HL-60/S4 treated with retinoic acid at 250 ng/mL for 4 days and 3 days (cell line): ENCODE data around the gene SEBOX.

Experiments used
- in situ Hi-C: fragments of 300-500 bp; cut with MboI; formaldehyde crosslinking; loops from 2 replicates; pipeline ENCODE4 v1.7.0; 2022; ENCODE audit warnings: low sequenced_read_pairs

The SEBOX gene

DNA sequence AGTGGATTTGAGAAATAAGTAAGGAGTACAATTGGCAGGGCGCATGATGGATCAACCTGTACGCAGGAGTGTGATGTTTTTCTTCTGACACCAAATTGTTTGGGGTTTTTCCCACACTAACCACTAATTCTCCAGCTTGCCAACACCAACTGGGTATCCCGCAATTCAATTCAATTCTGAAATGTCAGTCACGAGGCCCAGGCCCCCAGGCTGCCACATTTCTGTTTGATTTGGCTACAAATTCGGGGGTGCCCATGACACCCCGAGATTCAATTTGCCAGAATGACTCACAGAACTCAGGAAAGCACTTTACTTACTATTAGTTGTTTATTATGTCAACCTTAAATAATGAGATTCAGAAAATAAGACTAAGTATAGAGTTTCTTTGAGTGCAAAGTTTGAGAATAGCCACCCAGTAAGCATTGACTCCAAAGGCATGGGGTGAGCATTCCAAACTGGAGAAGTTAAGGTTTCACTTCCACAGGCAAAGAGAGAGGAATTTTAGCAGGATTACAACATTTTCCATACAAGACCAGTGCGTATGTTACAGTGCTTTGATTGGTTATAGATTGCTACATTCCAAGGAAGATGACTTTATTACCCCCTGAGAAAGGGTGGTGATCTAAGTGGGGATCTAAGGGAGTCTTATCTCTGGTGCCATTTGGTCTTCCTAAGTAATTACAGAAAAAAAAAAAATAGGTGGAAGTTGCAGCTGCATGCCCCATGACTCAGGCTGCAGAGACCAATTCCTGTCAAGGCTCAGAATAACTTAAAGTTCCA is 29.5 kb upstream of the SEBOX start:
- in situ Hi-C loops: no loop called here

DNA sequence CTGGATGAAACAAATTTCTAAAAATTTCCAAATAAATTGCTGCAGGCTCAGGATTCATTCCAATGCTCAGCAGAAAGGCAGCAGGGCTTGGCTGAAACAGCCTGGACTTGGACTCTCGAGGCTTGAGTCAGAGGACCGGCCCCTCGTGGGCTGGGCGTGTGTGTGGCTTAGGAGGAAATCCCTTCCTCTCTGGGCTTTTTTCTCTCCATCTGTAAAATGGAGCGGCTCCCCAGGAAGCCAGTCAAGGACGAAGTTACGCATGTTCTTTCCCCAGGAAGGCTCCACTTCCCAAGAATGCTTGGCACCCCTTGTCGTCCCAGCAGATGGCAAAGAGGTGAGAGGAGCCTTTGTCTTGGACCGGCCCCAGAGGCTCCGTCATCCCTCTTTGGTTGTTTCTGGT is 27.5 kb upstream of the SEBOX start:
- in situ Hi-C loops: no loop called here

DNA sequence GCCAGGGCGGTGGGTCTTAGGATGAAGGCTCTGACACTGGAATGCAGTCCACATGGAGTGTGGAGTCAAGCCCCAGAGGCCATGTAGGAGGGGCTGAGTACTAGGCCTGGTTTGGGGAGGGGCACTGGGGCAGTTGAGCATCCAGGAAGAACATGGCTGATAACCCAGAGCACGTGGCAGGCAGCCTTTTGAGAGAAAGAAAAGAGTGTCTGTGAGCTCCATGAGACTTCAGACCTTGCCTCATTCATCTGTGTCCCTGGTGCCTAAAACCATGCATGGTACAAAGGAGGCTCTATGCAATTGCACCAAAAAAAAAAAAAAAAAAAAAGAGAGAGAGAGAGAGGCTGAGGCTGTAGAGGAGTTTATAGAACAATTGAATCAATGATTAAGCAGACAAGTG is 26.4 kb upstream of the SEBOX start:
- in situ Hi-C loops: no loop called here

DNA sequence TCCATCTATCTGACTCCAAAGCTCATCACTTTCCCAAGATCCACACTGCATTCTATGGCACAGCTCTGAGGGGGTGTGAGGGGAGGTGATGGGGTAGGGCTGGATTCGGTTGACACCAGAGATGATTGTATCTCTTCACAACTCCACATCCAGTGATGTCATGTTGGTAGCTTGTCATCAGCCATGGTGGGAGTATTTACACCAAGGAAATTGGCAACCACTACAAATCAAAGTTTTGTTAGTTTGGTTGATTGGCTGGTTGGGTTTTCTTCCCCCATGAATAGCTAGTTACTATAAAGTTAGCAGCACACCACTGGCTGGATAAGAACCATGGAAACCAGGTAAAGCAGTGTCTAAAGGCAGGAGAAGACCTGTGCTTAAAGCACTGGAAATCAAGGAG is 26.0 kb upstream of the SEBOX start:
- in situ Hi-C loops: no loop called here

DNA sequence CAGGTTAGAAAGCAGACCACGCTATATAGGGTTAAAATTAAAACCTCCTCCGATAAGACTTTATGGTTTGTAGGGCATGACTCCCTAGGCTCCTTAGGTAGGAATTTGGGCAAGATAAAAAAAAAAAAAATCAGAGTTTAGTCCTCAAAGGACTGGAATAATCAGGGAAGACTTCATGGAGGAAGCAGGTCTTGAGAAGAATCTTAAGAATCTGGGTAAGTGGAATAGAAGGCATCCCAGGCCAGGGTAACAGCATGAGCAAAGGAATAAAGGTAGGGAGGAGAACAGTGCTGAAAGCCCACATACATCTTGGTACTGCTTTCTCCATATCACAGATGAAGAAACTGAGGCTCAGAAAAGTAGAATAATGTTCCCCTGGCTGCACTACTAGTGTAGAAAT is 25.6 kb upstream of the SEBOX start:
- in situ Hi-C loops: no loop called here

DNA sequence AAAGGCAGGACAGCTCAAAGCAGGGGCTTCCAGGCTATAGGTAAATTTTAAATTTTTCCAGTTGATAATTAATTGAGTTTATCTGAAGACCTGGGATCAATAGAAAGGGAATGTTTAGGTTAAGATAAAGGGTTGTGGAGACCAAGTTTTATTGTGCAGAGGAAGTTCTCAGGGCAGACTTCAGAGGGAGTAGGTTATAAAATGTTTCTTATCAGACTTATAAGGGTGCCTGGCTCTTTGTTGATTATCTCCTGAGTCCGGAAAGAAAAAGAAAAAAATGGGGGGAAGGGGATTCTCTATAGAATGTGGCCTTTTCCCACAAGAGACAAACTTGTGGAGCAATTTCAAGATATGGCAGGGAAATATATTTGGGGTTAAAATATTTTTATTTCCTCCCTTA is 25.1 kb upstream of the SEBOX start:
- in situ Hi-C loops: no loop called here

DNA sequence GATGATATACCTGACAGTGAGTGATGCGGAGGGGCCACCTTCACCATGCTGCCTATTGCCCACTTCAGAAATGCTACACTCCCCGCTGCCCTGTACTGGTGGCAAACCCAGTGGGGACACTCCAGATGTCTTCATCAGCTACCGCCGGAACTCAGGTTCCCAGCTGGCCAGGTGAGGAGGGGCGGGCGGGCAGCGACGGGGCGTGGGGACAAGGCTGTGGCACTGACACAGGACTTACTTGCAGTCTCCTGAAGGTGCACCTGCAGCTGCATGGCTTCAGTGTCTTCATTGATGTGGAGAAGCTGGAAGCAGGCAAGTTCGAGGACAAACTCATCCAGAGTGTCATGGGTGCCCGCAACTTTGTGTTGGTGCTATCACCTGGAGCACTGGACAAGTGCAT is 23.1 kb upstream of the SEBOX start:
- in situ Hi-C loops: no loop called here

DNA sequence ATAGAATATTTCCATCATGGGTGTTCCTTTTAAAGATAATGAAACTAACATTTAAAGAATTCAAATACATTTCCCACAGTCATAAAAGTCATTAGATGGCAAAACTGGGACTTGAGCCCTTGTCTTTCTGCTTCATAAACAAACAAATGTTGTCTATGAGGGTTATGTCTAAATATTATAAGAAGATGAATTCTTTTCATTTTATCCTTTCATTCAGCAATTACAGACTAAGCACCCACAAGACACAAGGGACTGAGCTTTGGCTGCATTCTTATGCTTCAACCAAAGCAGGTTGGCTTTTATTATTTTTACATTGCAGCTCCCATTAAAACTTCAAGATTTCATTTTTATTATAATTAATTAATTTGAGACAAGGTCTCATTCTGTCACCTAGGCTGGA is 21.4 kb upstream of the SEBOX start:
- in situ Hi-C loops: no loop called here

DNA sequence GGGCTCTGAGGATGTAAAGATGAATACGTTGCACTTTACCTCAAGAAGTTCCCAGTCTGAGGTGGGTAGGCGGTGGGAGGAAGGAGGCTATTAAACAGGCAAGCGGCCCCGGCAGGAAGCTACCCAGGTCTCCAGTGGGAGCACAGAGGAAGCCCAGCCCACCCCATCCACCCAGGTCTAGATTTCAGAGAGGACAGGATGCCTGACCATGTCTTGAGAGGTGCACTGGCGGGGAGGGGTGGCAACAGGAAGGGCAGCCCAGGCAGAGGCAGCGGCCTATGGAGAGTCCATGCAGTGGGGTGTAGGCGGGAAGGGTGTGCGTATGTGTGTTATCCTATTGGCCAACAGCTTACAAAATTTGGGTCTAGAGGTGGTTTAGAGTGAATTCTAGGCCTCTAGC is 20.4 kb upstream of the SEBOX start:
- in situ Hi-C loops: no loop called here

DNA sequence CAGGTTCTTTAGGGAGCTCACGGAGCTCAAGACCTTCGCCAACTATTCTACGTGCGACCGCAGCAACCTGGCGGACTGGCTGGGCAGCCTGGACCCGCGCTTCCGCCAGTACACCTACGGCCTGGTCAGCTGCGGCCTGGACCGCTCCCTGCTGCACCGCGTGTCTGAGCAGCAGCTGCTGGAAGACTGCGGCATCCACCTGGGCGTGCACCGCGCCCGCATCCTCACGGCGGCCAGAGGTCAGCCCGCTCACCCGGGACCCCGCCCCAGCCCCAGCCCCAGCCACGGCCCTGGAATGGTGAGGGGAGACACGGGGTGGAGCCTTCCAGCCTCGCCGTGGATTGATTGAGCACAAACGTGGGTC is 20.0 kb upstream of the SEBOX start:
- in situ Hi-C loops: no loop called here

DNA sequence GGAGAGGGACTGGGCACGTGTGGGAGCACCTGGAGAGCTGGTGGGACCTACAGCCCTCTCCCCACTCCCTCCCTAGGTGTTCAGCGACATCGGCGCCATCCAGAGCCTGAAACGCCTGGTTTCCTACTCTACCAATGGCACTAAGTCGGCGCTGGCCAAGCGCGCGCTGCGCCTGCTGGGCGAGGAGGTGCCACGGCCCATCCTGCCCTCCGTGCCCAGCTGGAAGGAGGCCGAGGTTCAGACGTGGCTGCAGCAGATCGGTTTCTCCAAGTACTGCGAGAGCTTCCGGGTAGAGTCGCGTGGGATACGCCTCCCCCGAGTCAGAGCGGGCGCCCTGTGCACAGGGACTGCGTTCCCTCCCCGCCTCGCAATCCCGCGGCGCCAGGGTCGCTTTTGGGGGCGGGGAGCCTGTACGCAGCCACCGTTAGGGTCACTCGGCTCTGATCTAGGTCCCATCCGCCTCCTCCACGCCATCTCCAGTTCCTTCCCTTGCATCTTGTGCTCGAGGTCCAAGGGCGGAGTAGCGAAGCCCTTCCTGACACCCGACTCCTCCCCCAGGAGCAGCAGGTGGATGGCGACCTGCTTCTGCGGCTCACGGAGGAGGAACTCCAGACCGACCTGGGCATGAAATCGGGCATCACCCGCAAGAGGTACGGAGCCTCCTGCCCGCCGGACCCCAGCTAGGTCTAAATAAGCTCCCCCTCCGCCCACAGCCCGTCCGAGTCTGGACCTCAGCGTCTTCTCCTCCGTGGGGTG is 19.5 kb upstream of the SEBOX start:
- in situ Hi-C loops: no loop called here

DNA sequence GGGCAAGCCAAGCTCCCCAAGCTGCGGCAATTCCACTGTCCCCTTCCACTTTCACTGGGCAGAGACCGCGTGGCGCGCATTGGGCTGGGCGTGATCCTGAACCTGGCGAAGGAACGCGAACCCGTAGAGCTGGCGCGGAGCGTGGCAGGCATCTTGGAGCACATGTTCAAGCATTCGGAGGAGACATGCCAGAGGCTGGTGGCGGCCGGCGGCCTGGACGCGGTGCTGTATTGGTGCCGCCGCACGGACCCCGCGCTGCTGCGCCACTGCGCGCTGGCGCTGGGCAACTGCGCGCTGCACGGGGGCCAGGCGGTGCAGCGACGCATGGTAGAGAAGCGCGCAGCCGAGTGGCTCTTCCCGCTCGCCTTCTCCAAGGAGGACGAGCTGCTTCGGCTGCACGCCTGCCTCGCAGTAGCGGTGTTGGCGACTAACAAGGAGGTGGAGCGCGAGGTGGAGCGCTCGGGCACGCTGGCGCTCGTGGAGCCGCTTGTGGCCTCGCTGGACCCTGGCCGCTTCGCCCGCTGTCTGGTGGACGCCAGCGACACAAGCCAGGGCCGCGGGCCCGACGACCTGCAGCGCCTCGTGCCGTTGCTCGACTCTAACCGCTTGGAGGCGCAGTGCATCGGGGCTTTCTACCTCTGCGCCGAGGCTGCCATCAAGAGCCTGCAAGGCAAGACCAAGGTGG is 16.3 kb upstream of the SEBOX start:
- in situ Hi-C loops: no loop called here

DNA sequence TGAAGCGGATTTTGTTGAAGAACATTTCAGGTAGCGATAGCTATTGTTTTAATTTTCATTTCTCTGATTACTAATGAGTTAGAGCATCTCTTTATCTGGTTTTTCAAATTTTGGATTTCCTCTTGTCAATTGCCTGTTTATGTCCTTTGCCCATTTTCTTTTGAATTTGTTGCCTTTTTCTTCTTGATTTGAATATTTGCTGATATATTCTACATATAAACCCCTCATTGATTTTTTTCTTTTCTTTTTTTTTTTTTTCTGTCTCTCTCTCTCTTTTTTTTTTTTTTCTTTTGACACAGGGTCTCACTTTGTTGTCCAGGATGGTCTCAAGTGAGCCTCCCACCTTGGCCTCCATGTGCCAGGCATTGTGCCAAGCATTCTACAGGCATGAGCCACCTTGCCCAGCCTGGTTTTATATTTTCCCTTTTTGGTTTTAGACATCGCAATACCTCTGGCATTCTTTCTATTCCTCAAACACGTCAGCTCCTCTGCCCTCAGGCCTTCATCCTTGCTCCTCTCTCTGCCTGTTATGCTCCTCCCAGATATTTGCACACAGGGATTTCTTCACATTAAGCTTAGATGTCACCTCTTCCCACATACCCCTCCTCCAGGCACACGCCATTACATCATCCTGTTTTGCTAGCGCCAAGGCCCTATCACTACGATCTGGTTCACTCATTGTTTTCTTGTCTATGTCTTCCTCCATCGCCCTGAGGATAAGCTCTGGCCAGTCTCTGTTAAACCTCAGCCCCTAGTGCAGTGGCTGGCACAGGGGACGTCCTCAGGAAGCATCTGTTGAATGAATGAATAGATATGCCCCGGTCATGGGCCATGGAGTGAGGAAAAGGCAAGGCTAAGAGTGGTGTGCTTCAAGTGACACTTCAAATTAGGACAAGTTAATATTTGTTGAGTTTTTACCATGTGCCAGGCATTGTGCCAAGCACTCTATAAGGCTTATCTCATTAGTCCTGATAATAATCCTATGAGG is 15.1 kb upstream of the SEBOX start:
- in situ Hi-C loops: no loop called here

DNA sequence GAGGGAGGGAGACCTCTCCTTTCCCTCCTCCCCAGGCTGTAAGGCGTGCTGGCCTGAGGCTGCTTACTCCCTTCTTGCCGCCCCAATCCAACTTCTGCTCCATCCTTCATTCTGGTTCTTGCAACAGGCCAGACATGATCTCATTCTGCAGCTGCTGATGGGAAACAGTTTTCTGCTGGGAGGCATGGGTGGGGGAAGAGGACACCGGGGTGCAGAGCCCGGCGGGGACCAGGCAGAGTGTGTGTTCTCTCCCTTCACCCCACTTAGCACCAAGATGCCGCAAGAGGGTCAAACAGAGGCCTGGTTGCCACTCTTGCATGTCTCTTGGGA is 7.9 kb upstream of the SEBOX start:
- in situ Hi-C loops: no loop called here

DNA sequence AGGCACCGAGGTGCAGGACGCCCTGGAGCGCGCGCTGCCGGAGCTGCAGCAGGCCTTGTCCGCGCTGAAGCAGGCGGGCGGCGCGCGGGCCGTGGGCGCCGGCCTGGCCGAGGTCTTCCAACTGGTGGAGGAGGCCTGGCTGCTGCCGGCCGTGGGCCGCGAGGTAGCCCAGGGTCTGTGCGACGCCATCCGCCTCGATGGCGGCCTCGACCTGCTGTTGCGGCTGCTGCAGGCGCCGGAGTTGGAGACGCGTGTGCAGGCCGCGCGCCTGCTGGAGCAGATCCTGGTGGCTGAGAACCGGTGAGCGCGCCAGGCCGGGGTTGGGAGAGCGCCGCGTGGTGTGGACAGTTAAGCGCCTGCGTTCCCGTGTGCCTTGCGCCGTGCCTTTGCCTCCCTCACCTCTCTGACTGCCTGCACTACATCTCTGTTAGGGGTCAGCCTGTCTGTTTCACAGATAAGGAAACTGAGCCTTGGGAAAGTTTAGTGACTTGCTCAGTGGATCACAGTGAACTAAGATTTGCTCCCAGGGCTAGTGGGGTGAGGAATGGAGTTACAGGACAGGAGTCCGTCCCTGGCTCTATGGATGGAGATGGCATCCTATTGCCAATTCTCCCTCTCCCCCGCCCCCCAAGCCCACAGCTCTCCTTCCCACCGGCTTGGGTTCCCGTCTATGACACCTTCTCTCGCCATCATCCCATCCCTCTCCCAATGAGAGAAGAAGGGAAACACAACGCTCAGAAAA is 7.4 kb upstream of the SEBOX start:
- in situ Hi-C loops: no loop called here

DNA sequence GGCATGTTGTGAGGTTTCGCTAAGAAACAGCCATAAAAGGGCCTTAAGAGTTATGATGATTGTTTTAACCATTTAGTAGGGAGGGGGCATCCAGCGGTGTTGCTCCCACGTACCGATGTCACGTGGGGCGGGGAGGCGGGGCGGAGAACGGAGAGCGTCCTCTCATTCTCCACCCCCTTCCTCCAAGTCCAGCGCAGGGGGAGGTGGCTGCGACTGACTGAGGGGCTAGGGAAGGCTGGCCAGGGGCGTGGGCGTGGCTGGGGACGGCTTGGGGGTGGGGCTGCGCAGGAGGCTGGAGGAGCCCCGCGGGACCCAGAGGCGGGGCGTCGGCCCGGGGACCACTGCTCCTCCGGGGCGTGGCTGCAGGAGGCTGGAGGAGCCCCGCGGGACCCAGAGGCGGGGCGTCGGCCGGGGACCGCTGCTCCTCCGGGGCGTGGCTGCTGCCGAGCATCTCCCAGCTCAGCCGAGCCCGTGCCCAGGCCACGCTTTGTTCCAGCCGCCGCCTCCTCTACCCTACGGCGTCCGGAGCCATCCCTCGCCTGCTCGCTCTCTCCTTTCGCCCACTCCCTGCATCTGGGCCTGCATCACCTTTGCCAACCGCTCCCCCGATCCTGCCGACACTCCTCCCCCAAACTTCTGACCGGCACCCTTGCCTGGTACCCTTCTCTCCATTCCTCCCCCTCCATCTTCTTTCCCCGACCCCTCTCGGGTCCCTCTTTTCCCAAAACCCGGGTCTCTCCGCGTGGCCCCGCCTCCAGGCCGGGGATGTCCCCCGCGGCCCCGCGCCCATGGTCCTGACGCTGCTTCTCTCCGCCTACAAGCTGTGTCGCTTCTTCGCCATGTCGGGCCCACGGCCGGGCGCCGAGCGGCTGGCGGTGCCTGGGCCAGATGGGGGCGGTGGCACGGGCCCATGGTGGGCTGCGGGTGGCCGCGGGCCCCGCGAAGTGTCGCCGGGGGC is 6.5 kb upstream of the SEBOX start, which contains the start of gene SARM1:
Gene SARM1 (plus strand): TSS at position 450 of the 958 bp plus-strand sequence. CDS start 339 bp downstream, at position 789.
- in situ Hi-C loops: no loop called here

DNA sequence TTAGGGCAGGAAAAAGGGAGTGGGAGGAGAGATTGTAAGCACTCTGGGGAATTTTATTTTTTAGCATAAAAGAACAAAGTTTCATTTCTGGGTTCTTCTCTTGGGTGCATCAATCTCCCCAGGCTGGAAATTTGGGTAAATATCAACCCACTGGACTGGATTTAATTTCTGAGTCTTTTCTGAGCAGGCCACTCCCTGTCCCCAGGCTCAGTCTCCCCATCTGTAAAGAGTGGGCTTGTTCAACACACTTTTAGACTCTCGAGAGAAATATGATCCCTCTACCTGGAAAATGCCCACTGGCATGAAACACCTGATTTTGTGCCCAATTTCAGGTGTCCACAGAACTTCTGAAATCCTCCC is 5.7 kb upstream of the SEBOX start:
- in situ Hi-C loops: no loop called here

DNA sequence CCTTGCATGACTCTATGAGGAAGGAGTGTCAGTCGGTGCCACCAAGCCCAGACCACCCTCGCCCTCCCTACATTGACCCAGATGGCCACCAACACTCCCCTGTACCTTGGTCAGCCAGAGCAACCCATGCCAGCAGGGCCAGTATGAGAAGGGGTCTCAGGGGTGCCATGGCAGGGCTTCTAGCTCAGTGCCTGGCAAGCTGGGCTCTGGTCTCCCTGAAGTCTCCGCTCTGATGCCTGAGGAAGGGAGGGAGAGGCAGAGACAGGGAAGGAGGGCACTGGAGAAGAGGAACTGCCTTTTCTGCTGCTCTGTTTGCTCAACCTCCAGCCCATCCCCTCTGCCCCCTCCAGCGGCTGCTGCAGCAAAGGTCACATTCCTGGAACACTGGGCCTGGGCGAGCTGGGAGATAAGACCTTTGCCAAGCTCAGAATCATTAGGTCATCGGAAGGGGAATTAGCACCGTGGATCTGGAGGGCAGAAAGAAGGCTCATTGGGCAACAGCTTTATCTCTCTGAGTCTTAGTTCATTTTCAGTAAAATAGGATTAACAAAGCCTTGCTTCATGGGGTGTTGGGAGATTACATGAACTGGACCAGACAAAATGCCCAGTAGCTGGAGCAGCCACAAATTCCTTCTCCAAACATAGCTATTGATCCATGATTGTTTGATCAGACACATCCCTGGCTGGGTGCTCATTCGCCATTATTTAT is 5.2 kb upstream of the SEBOX start, which contains the start of gene VTN:
Gene VTN (minus strand): TSS at position 273 of the 709 bp plus-strand sequence. CDS start 104 bp downstream, at position 169.
- in situ Hi-C loops: no loop called here
